Liver (tissue), 9 donors: ENCODE results near the gene COX8A. TPM values are rescaled to one million over a fixed set of nuclear protein-coding genes. Genes with fewer than 3 reads are reported as not detected.

ENCODE experiments used
- DNase-seq: peaks from one replicate; pipeline ENCODE4 v3.0.0-alpha.2; 2017; ENCODE audit warnings: low spot score
- H3K27ac ChIP-seq, 2 donors: one replicate each; pipeline ENCODE4 v1.7.0; 2013; ENCODE audit warnings: inconsistent platforms in 2 of 2, low read length in 2 of 2, control low read depth in 1 of 2, low read depth in 1 of 2, mild to moderate bottlenecking in 1 of 2
- H3K27me3 ChIP-seq, 4 donors: one replicate each; pipeline versions ENCODE4 v1.6.1 to v1.7.0; 2013; ENCODE audit warnings: low read length in 3 of 4, inconsistent platforms in 1 of 4, mild to moderate bottlenecking in 1 of 4, moderate library complexity in 1 of 4; ENCODE audit not compliant: control insufficient read depth in 4 of 4, insufficient read depth in 4 of 4
- H3K36me3 ChIP-seq, 4 donors: one replicate each; pipeline versions ENCODE4 v1.6.1 to v1.7.0; 2013; ENCODE audit warnings: low read length in 3 of 4, mild to moderate bottlenecking in 3 of 4, low read depth in 1 of 4, moderate library complexity in 1 of 4; ENCODE audit not compliant: control insufficient read depth in 4 of 4, insufficient read depth in 3 of 4
- H3K4me1 ChIP-seq, 4 donors: one replicate each; pipeline versions ENCODE4 v1.6.1 to v1.7.0; 2013; ENCODE audit warnings: low read length in 3 of 4, mild to moderate bottlenecking in 3 of 4, moderate library complexity in 1 of 4; ENCODE audit not compliant: control insufficient read depth in 4 of 4, insufficient read depth in 4 of 4
- H3K4me3 ChIP-seq, 3 donors: one replicate each; pipeline versions ENCODE4 v1.6.1 to v1.7.0; 2013; ENCODE audit warnings: low read length in 3 of 3, control low read depth in 1 of 3, low read depth in 1 of 3, mild to moderate bottlenecking in 1 of 3
- H3K9ac ChIP-seq, 2 donors: one replicate each; pipeline ENCODE4 v1.7.0; 2013; ENCODE audit warnings: low read length in 2 of 2, mild to moderate bottlenecking in 2 of 2, moderate library complexity in 2 of 2, control low read depth in 1 of 2, low read depth in 1 of 2
- H3K9me3 ChIP-seq, 4 donors: one replicate each; pipeline versions ENCODE4 v1.6.1 to v1.7.0; 2013; ENCODE audit warnings: low read length in 3 of 4; ENCODE audit not compliant: control insufficient read depth in 4 of 4
- ATF3 ChIP-seq: IDR thresholded peaks from 2 replicates; pipeline ENCODE4 v1.6.1; 2016; ENCODE audit warnings: antibody characterized with exemption
- CTCF ChIP-seq: fragments of 150-350 bp; IDR thresholded peaks from 2 replicates; pipeline ENCODE4 v1.5.1; 2017; ENCODE audit warnings: improper control_type of control experiment, low read depth, low read length; ENCODE audit not compliant: missing input control
- EGR1 ChIP-seq, 2 donors: IDR thresholded peaks; 2 replicates each; pipeline ENCODE4 v1.6.1; 2016 to 2018; ENCODE audit warnings: antibody characterized with exemption in 2 of 2, low read depth in 2 of 2
- FOXA1 ChIP-seq: IDR thresholded peaks from 2 replicates; pipeline ENCODE4 v1.6.1; 2016; ENCODE audit warnings: antibody characterized with exemption
- GABPA ChIP-seq, 2 donors: IDR thresholded peaks in 1 of 2; conservative IDR thresholded peaks in 1 of 2; 2 replicates each; pipeline ENCODE4 v1.6.1; 2016; ENCODE audit warnings: antibody characterized with exemption in 2 of 2, mild to moderate bottlenecking in 1 of 2, moderate library complexity in 1 of 2
- HNF4A ChIP-seq, 2 donors: conservative IDR thresholded peaks; 2 replicates each; pipeline ENCODE4 v1.6.1; 2016; ENCODE audit warnings: antibody characterized with exemption in 2 of 2, mild to moderate bottlenecking in 2 of 2
- MAX ChIP-seq: IDR thresholded peaks from 2 replicates; pipeline ENCODE4 v1.6.1; 2016; ENCODE audit warnings: antibody characterized with exemption
- RAD21 ChIP-seq, 2 donors: IDR thresholded peaks; 2 replicates each; pipeline ENCODE4 v1.6.1; 2016; ENCODE audit warnings: antibody characterized with exemption in 2 of 2, mild to moderate bottlenecking in 2 of 2
- RXRA ChIP-seq, 2 donors: IDR thresholded peaks; 2 replicates each; pipeline ENCODE4 v1.6.1; 2017 to 2018; ENCODE audit warnings: antibody characterized with exemption in 2 of 2, mild to moderate bottlenecking in 1 of 2
- SP1 ChIP-seq: IDR thresholded peaks from 2 replicates; pipeline ENCODE4 v1.6.1; 2018; ENCODE audit warnings: antibody characterized with exemption, mild to moderate bottlenecking
- YY1 ChIP-seq: IDR thresholded peaks from 2 replicates; pipeline ENCODE4 v1.6.1; 2016; ENCODE audit warnings: antibody characterized with exemption, mild to moderate bottlenecking
- ZBTB33 ChIP-seq: IDR thresholded peaks from 2 replicates; pipeline ENCODE4 v1.6.1; 2016; ENCODE audit warnings: antibody characterized with exemption
- WGBS: extraction: QIAGEN DNeasy Blood & Tissue Kit; methylation state at CpG from one replicate; pipeline ENCODE4 v1.1.7; 2013; 5-methylcytosine and 5-hydroxymethylcytosine counted together
- polyA plus RNA-seq, 2 donors: library from polyadenylated mRNA; stranded (reverse) in 1 of 2; unstranded in 1 of 2; fragments of 200-250 nt in 1 of 2; fragments of >200 nt in 1 of 2; fragmentation: Nextera tagmentation in 1 of 2; extraction: Ambion mirVana in 1 of 2; gene quantifications; one replicate each; pipeline versions ENCODE4 v1.2.1 to v1.2.3, GENCODE V29; 2013 to 2015
- total RNA-seq, 2 donors: library from RNA; depleted of rRNA; stranded (reverse); fragments of >200 nt; gene quantifications; one replicate each; pipeline ENCODE4 v1.2.3, GENCODE V29; 2014
- donor health status: healthy.
- donor health status: healthy.
- donor health status: healthy.
- donor health status: healthy.
- donor health status: healthy.

Gene COX8A
- total and polyA plus RNA-seq, 4 donors = 250 to 586 (median 363) TPM

GRCh38 chr11:63942803-63943202 lies 31.6 kb upstream of the COX8A start:
- 91% methylated on average over 3 of the region's 3 CpGs for WGBS
- TF ChIP-seq RXRA (IDR thresholded peaks at IDR 0.05) = no peak
- no peak for TF ChIP-seq RAD21 (IDR thresholded peaks at IDR 0.05)
- no peak for TF ChIP-seq ZBTB33
- no peak for TF ChIP-seq SP1
- TF ChIP-seq GABPA (IDR thresholded peaks at IDR 0.05 in 1 of 2, conservative IDR thresholded peaks at IDR 0.05 in 1 of 2) = no peak
- TF ChIP-seq CTCF = no peak
- no peak for TF ChIP-seq ATF3
- TF ChIP-seq HNF4A (conservative IDR thresholded peaks at IDR 0.05) = no peak
- TF ChIP-seq YY1 = no peak
- no peak for TF ChIP-seq EGR1 (IDR thresholded peaks at IDR 0.05; ENCODE audit: low read depth in 2 of 2)
- no peak for TF ChIP-seq MAX
- Histone ChIP-seq H3K27ac (no peak overlapping the region), H3K27me3 (no peaks in the 10 kb centered on the region), H3K9me3 (no peaks in the 10 kb centered on the region), H3K9ac (no peak overlapping the region), H3K4me3 (no peak overlapping the region), H3K36me3 (peaks cover 0 to 3% (median 0%) of the 10 kb centered on the region in 4 donors), H3K4me1 (peaks cover 9 to 28% (median 21%) of the 10 kb centered on the region in 4 donors)
- no peak for DNase-seq

- 41% methylated on average over 8 of the region's 8 CpGs for WGBS
- no peaks in the 10 kb centered on the region for H3K27me3 ChIP-seq
- no peak for DNase-seq
- no peak overlapping the region for H3K9ac ChIP-seq
- TF ChIP-seq GABPA (IDR thresholded peaks at IDR 0.05 in 1 of 2, conservative IDR thresholded peaks at IDR 0.05 in 1 of 2) (no peak), FOXA1 (no peak), SP1 (peak; percentile 14), ATF3 (no peak), EGR1 (IDR thresholded peaks at IDR 0.05; ENCODE audit: low read depth in 2 of 2) (no peak), RXRA (IDR thresholded peaks at IDR 0.05) (peak; percentile 82 to 87), HNF4A (conservative IDR thresholded peaks at IDR 0.05) (peak; percentile 57 to 61)
- no peaks in the 10 kb centered on the region for H3K9me3 ChIP-seq
- H3K36me3 ChIP-seq = peaks cover 0 to 3% (median 0%) of the 10 kb centered on the region in 4 donors
- peaks cover 6 to 13% (median 10%) of the 10 kb centered on the region in 4 donors for H3K4me1 ChIP-seq
- no peak overlapping the region for H3K4me3 ChIP-seq
- H3K27ac ChIP-seq = peak overlapping the region in 1 of 2 donors; percentile 5
Observed at GRCh38 chr11:63944987-63945386, 29.4 kb upstream of the COX8A start.
